Measurements from ENCODE around the gene PLXNC1.

- TF ChIP-seq CTCF (conservative IDR thresholded peaks at IDR 0.05; ENCODE audit: low read depth, low read length): no peak
- TF ChIP-seq EZH2 (IDR thresholded peaks at IDR 0.05; ENCODE audit: borderline replicate concordance, low read depth, low read length, poor library complexity, severe bottlenecking): no peak
Observed at GRCh38 chr12:94207467-94207848, 59.1 kb downstream of the PLXNC1 start.
